Measurements from ENCODE around the gene TUBGCP6.
A peak's percentile ranks its signal among the peaks of the same experiment; 100 is the strongest.

TUBGCP6 gene

GRCh38 chr22:50203288-50203687, 41.5 kb downstream of the TUBGCP6 start:
- Histone ChIP-seq H3K36me3 (peaks cover 0 to 38% (median 22%) of the 10 kb centered on the region in 3 donors), H3K4me3 (no peak overlapping the region), H3K27me3 (no peaks in the 10 kb centered on the region), H3K9me3 (no peaks in the 10 kb centered on the region), H3K27ac (no peak overlapping the region), H3K4me1 (peaks cover 0 to 26% (median 19%) of the 10 kb centered on the region in 4 donors)
- TF ChIP-seq CTCF (IDR thresholded peaks at IDR 0.05) = no peak
- no peak for DNase-seq
- intact Hi-C loops (cut with DNase I; ENCODE audit: low total_unique reads) = no loop called here

- intact Hi-C loops (cut with DNase I; ENCODE audit: low total_unique reads) = no loop called here
- peaks cover 0 to 22% (median 19%) of the 10 kb centered on the region in 4 donors for H3K4me1 ChIP-seq
- peaks cover 0 to 38% (median 23%) of the 10 kb centered on the region in 3 donors for H3K36me3 ChIP-seq
- H3K4me3 ChIP-seq = peak overlapping the region; percentile 80 to 88
- no peaks in the 10 kb centered on the region for H3K27me3 ChIP-seq
- no peaks in the 10 kb centered on the region for H3K9me3 ChIP-seq
- DNase-seq = no peak
- H3K27ac ChIP-seq = no peak overlapping the region
- no peak for TF ChIP-seq CTCF (IDR thresholded peaks at IDR 0.05)
These were observed 42.6 kb downstream of the TUBGCP6 start for GRCh38 chr22:50202130-50202666.

- peaks cover 0 to 22% (median 19%) of the 10 kb centered on the region in 4 donors for H3K4me1 ChIP-seq
- H3K36me3 ChIP-seq = peaks cover 0 to 38% (median 20%) of the 10 kb centered on the region in 3 donors
- intact Hi-C loops (cut with DNase I; ENCODE audit: low total_unique reads) = no loop called here
- DNase-seq = no peak
- H3K4me3 ChIP-seq = peak overlapping the region; percentile 80 to 88
- H3K27me3 ChIP-seq = no peaks in the 10 kb centered on the region
- H3K27ac ChIP-seq = peak overlapping the region; percentile 76 to 89
- peak in 1 of 2 experiments; percentile 11 for TF ChIP-seq CTCF (IDR thresholded peaks at IDR 0.05)
- no peaks in the 10 kb centered on the region for H3K9me3 ChIP-seq
These were observed 43.4 kb downstream of the TUBGCP6 start for GRCh38 chr22:50201191-50202129.

- no peak for TF ChIP-seq CTCF (IDR thresholded peaks at IDR 0.05)
- DNase-seq = peak; percentile 88 to 95
- H3K4me1 ChIP-seq = peaks cover 0 to 22% (median 19%) of the 10 kb centered on the region in 4 donors
- H3K36me3 ChIP-seq = peaks cover 0 to 38% (median 18%) of the 10 kb centered on the region in 3 donors
- H3K9me3 ChIP-seq = no peaks in the 10 kb centered on the region
- intact Hi-C loops (cut with DNase I; ENCODE audit: low total_unique reads) = no loop called here
- H3K27me3 ChIP-seq = no peaks in the 10 kb centered on the region
- H3K4me3 ChIP-seq = peak within 1 kb of the TSS; percentile 80 to 88
- H3K27ac ChIP-seq = peak within 1 kb of the TSS; percentile 76 to 89
These were observed 44.2 kb downstream of the TUBGCP6 start, which contains the start of gene SELENOO for GRCh38 chr22:50200461-50201190. TSS of gene SELENOO (plus strand) at chr22:50201011. CDS start at chr22:50201037, 26 bp downstream.

- peaks cover 0 to 22% (median 19%) of the 10 kb centered on the region in 4 donors for H3K4me1 ChIP-seq
These were observed 44.9 kb downstream of the TUBGCP6 start for GRCh38 chr22:50199829-50200460.

More at GRCh38 chr22:50199829-50200460, 44.9 kb downstream of the TUBGCP6 start:
- no peak for TF ChIP-seq CTCF (IDR thresholded peaks at IDR 0.05)
- Histone ChIP-seq H3K36me3 (peaks cover 0 to 42% (median 20%) of the 10 kb centered on the region in 3 donors), H3K27me3 (no peaks in the 10 kb centered on the region), H3K9me3 (no peaks in the 10 kb centered on the region), H3K4me3 (peak overlapping the region; percentile 80 to 88), H3K27ac (peak overlapping the region; percentile 76 to 89)
- no peak for DNase-seq
- intact Hi-C loops (cut with DNase I; ENCODE audit: low total_unique reads) = no loop called here

Measured in tibial artery (tissue), 4 donors.